GM21737 (cell line): Measurements from ENCODE around the gene ST3GAL4.
"Not testable (repeated sequence)": the region's sequence is repeated elsewhere in the genome, so short reads cannot be mapped to it uniquely, and the experiment has no call there.

Experiments
- ATAC-seq: cut with Tn5 transposase; IDR thresholded peaks from one replicate; pipeline ENCODE4 v1.9.1; 2021; ENCODE audit warnings: mild to moderate bottlenecking, moderate library complexity; ENCODE audit not compliant: unreplicated experiment

ST3GAL4 gene

DNA sequence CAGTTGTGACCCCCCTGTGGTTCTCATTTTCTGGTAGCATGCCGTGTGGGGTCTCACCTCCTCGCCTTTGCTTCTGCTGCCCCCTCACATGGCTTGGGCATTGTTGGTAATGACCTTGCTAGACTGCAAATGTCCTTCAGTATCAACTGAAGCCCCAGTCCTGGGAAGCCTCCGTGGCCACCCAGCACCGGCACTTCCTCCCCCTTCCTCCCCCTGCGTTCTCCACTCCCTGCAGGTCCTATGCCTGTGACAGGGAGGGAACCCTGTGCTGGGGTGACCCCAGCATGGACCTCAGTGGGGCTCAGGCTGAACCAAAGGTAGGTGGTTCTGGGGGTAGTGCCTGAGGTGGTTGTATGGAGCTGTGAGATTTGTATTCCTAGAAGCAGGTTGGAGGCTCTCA, 5.9 kb downstream of the ST3GAL4 start:
- no peak for ATAC-seq

DNA sequence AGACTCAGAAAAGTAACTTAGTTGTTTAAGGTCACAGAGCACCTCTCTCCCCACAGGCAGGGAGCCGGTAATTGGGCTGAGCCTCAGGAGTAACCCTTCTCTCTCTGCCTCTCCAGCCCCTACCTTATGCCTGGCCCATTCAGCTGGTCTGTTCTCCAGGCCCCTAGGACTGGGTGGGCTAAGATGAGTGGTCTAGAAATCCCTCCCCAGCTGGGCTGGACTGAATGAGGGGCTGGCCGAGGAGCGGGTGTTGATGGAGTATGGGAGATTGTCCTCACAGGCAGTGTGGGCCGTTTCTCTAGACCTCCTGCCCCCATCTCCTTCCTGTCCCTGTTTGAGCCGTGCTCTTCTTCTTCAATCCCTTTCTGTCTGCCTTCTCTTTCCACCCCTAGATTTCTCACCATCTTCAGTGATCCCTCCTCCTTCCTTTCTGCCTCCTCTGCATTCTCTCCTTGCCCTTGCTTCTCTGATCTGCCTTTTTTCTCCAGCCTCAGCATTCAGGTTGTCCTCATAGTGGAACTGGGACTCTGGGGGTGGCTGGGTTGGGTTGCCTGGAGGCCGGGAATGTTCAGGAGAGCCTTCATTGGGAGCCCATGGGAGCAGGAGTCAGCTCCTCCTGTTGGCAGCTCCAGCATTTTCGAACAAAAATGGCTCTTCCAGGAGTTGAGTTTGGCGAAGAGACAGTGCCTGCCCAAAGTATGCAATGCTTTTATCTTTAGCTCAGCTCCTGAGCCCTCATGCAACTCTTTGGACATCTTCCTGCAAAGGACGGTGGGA, 7.6 kb downstream of the ST3GAL4 start:
- ATAC-seq: no peak

DNA sequence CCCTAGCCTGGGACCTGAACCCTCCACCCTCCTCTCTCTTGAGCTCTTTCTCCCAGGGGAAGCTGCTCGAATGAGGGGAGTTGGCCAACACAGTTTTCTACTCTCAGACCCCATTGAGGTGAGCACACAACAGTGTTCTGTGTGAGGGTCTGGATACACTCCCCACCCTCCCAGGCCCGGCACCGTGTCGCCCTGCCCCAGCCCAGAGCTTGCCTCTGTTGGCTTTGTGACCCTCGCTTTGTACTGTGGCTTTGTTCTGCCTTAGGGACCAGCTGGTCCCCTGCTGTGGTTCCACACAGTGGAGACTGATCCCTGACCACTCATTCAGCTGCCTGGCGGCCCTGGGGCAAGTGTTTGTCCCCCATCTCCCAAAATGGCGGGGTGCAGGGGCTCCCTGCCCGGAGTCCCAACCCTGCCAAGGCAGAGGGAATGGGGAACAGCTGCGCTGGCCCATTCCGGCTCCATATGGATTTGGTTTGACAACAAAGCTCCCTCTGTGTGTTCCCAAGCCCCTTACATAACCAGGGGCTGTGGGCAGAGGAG, 8.3 kb downstream of the ST3GAL4 start:
- no peak for ATAC-seq

DNA sequence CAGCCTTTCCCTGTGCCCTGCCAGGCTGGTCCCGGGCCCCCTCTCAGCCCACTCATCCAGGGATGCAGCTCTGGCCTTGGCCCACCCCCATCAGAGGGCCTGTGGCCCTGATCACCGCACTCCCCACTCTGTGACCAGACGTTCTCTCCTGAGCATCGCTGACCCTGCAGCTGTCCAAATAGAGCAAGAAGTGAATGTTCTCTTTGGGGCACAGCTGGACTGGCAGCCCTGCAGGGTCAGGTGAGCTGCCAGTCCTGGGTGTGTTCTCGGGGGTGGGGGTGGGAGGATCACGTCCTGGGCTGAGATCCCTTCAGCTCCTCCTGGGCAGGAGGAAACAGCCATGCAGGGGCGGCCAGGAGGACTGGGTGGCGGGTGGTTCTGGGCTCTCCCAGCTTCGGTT, 9.2 kb downstream of the ST3GAL4 start:
- ATAC-seq: not testable (repeated sequence)

DNA sequence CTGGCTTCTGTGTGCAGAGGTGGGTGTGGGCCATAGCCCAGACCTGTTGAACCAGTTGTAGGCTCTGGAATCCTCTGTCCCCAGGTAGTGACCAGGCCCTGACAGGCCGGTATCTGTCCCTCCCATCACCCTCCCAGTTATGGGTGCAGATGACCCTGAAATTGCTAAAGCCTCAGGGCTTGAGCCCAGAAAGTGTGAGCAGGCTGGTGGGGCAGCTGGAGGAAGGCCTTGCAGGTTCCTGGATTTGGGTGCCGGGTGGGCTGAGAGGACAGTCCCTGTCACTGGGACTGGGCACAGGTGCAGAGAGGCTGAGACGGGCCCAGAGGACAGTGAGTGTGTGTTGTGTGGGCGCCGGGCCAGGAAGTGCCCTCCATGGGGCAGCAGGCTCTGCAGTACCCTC, 10.0 kb downstream of the ST3GAL4 start:
- not testable (repeated sequence) for ATAC-seq

DNA sequence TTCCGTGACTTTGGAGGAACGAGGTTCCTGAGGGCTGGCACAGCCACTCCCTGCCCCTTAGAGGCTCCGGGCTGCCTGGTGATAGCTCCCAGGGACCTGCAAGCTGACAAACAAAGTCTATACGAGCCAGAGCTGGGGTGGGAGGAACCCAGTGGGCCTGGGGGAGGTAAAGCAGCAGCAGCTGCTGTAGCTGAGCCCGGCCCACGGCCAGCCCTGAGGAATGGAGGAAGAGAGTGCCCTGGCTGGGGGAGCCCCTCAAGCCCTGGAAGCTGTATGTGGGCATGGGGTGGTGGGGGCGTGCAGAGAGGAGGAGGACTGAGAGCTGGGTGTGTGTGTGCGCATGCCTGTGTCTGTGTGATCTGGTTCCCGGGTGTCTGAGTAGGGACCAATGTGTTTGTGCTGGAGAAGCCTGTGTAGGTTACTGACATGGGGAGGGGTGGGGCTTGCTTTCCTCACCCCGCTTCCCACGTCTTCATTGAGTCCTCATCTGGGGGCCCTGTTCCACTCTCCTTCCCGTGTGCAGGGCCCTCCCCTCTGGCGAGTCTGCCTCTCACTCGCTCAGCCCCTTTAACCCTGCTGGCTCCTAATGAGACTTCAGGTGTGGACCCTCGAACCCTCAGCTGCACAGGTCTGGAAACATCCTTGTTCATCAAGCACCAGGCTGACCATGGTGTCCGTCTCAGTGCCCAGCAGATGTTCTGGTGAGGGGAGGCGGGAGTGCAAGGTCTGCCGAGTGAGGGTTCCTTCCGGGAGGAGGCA, 10.8 kb downstream of the ST3GAL4 start:
- no peak for ATAC-seq

DNA sequence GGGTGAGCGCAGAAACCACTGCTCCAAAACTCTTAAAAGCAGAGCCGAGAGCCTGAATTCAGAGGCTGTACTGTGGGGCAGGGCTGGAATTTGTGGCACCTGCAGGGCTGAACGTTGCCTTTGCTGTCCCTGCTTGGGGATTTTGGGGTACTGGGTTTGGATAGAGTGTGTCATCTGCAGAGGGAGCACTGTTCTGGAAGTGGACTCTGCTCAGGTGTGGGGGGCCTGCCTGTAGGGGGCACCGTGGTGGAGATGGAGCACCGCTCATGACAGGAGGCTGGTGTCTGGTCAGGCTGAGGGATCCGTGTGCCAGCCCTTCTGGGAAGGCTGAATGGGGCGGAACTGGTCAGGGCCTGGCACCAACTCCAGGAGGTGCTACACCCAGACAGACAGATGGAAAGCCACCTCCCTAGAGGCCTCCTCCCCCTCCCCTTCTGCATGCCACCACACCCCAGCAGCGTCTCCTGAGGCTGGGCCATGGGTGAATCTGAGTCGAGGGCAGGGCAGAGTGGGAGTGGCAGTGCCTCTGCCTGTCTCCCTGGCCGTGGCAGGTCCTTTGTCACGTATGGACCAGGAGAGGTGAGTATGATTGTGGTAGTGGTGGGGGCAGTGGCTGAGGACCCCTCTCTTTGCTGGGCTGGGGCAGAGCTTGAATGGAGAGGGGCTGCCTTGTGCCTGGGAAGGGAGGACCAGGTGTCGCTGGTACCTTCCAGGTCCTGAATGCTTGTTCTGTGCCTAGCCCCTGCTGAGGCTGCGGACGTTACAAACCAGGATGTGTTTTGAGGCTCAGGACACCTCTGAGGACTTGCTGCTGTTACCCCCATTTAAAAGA, 11.6 kb downstream of the ST3GAL4 start:
- not testable (repeated sequence) for ATAC-seq

DNA sequence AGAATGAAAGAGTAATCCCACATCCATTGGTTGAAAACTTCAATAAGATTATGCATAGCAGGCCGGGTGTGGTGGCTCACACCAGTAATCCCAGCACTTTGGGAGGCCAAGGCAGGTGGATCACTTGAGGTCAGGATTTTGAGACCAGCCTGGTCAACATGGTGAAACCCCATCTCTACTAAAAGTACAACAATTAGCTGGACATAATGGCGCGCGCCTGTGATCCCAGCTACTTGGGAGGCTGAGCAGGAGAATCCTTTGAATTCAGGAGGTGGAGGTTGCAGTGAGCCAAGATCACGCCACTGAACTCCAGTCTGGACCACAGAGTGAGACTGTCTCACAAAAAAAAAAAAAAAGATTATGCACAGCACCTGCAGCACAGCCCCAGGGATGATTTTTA, 12.3 kb downstream of the ST3GAL4 start:
- not testable (repeated sequence) for ATAC-seq

DNA sequence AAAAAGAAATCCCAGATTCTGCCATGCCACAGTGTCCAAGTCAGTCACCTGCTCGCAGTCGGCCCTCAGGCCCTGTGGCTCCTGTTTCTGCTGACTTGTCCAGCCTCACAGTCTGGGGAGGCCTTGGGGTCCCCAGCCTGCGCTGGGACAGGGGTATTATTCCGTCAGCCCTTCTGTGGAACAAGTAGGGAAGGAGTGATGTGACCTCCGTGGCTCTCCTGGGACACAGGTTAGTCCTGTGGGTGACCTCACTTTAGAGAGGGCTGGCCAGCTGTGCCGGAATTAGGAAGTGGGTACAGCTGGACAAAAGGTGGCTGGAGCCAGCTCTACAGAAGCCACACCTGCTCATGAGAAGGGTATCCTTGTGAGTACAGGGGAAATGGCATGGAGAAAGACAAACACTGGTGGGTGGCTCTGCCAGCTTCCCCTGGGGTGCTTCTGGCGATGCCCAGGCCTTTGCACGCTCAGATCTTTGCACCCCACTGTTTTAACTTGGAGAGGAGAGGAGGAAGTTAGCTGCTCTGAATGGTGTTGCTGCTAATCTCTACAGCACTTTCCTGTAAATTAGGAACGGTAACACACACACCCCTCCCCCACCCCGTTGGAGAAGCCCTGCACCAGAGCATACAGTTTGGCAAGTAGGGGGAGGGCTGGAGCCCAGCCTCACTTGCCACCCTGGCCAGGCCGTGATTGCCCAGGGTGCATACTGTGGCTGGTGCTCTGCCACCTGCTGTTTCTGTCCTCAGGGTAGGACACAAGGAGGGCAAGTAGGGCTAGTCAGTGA, 13.0 kb downstream of the ST3GAL4 start:
- ATAC-seq: not testable (repeated sequence)

DNA sequence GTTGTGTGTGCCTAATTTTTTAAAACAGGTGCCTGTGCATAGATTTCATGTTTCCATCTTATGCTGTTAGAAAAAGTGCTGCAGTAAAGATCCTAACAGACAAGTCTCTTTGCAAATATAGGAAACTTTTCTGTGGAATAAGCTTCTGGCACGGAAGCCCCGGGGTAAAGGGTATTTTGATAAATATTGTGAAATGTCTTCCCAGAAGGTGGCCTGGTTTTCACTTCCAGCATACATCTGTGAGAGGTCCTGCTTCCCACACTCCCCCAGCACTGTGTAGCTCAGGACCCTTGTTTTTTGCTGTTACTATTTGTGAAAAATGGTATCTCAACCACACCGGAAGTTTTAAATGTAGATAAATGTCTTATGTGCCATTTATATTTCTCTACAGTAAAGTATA, 14.5 kb downstream of the ST3GAL4 start:
- no peak for ATAC-seq

DNA sequence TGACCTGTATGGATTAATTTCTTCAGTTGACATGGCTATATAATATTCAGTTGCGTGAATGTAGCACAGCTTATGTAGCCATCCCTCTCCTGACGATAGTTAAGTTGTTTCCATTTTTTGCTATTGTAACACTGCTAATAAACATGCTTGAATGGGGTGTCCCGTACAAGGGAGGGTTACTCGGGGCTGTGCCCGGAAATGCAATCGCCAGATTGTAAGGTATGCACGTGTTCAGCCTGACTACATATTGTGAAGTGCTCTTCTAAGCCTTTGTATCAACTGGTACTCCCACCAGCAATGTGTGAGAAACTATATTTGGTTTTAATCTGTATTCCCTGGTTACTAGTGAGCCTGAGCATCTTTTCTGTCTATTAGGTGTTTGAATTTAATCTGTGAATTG, 16.1 kb downstream of the ST3GAL4 start:
- no peak for ATAC-seq

DNA sequence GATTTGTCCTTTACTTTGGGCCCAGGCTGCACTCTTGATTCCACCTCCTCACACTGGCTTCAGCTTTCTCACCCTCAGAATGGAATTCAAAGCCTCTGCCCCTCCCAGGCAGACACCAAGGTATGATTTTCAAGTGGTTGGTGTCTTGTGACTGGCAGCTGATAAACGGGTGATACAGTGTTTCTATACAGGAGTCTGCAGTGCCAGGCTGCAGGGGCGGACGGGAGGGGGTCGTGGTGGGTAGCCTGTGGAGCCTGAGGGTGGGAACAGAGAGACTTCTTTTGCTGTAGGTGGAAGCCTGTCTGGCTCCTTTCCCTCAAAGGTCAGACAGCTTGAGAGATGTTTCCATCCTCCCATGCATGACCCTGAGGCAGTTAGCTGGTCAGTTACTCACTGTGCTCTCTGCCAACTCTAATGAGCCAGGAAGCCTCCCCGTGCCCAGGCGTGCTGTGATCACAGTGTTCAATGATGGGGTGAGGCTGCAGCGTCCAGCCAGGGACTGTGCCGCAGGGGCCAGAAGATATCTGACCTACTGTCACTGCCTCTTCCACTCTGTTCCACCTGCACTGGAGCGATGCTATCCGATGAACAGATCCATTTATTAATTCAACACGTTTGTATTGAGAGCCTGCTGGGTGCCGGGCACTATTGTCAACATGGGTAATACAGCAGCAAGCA, 18.0 kb downstream of the ST3GAL4 start:
- ATAC-seq: not testable (repeated sequence)

DNA sequence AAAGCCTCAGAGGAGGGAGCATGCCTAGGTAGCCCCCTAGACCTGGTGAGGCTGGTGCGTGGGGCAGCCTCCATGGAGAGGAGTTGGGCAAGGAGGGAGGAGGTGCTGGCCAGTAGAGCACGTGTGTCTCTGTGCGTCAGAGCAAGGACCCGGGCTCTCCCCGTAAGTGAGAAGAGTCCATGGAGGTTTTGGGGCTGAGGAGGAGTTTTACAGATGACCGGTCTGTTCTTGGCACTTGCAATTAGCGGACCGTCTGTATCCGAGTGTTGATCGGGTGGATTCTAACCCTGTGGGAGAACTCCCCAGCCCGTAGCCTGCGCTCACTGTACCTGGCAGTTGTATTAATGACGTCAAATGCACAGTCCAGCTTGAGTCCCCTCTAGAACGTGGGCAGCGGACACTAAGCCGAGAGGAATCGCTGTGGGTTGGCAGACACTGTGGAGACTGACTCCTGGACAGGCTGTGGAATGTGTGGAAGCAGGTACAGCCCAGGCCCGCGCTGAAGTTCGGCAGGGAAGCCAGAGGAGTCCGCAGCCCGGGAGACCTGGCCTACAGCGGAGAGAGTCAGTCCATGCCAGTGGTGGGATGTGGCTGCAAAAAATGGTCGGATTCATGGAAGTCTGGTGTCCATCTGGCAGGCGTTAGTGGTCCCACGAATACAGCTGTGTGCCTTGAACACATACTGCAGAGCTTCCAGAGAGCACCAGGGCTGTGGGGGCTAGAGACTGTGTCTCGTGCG, 19.2 kb downstream of the ST3GAL4 start:
- not testable (repeated sequence) for ATAC-seq

DNA sequence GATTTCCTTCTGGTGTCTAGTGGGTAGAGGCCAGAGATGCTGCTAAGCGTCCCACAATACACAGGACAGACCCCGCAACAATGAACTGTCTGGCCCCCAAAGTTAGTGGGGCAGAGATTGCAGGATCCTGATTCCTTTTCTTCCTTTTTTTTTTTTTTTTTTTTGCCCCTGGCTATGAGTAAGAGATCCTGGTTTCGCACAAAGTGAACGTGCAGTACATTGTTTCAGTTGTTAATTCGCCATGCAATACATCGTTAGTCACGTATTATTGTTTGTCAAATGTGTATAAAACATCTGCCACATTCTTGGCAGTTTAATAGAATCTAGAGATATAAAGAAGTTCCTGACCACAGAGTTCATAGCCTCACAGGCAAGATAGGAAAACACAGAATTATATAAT, 20.2 kb downstream of the ST3GAL4 start:
- ATAC-seq: no peak

DNA sequence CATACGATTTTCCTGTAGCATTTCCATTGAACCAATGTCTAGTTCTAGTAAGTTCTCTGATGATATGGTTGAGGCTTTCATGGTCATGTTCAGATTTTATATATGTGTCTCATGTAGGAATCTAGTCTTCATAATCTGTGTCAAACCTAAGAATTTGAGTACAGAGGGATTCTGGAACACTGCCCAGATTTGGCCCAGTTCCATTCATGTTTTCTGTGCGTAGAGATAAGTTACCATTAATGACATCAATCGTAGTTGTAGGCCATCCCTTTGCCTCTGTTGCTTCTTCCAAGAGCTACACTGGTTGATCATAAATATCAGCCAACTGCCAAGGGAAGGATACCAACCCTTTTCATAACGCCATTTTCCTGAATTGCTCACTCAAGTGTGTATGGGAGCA, 23.3 kb downstream of the ST3GAL4 start:
- ATAC-seq: no peak

DNA sequence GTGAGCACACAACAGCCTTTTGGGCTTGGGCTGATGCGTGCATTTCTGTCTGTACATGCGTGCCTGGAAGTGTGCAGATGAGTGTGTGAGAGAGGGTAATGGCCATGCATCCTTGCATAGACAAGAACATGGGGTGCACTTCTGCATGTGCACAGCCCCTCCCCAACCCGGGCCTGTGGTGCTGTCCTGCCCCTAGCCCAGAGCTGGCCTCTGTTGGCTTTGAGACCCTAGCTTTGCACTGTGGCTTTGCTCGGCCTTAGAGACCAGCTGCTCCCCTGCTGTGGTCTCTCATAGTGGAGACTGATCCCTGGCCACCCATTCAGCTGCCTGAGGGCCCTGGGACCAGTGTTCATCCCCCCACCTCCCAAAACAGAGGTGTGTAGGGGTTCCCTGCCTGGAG, 25.4 kb downstream of the ST3GAL4 start:
- no peak for ATAC-seq

DNA sequence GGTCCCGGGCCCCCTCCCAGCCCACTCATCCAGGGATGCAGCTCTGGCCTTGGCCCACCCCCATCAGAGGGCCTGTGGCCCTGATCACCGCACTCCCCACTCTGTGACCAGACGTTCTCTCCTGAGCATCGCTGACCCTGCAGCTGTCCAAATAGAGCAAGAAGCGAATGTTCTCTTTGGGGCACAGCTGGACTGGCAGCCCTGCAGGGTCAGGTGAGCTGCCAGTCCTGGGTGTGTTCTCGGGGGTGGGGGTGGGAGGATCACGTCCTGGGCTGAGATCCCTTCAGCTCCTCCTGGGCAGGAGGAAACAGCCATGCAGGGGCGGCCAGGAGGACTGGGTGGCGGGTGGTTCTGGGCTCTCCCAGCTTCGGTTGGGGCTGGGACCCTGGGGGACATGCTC, 26.5 kb downstream of the ST3GAL4 start:
- not testable (repeated sequence) for ATAC-seq

DNA sequence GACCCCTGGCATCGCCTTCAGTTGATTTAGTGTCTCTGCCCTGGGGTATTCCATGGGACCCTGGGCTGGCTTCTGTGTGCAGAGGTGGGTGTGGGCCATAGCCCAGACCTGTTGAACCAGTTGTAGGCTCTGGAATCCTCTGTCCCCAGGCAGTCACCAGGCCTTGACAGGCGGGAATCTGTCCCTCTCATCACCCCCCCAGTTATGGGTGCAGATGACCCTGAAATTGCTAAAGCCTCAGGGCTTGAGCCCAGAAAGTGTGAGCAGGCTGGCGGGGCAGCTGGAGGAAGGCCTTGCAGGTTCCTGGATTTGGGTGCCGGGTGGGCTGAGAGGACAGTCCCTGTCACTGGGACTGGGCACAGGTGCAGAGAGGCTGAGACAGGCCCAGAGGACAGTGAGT, 27.2 kb downstream of the ST3GAL4 start:
- not testable (repeated sequence) for ATAC-seq
